ENCODE data around the gene GCK. TPM values are rescaled to one million over a fixed set of nuclear protein-coding genes. Genes with fewer than 3 reads are reported as not detected.
"Not testable (repeated sequence)": the region's sequence is repeated elsewhere in the genome, so short reads cannot be mapped to it uniquely, and the experiment has no call there.

The GCK gene
- total RNA-seq, 1 experiment from 2014 or later = not detected

GRCh38 chr7:44128721-44129582 lies 60.3 kb downstream of the GCK start:
- no peak for ATAC-seq
- H3K9me3 ChIP-seq (ENCODE audit: low read length) = no peaks in the 10 kb centered on the region
- H3K9ac ChIP-seq (ENCODE audit: low read length) = no peak overlapping the region
- H4K20me1 ChIP-seq (ENCODE audit: low read length) = no peaks in the 10 kb centered on the region
- H3K27ac ChIP-seq (ENCODE audit: low read length) = no peak overlapping the region
- no peak overlapping the region for H2AFZ ChIP-seq (ENCODE audit: low read length)
- BruUV-seq (replicated peaks) = no TSS peak
- TF ChIP-seq EZH2 (IDR thresholded peaks at IDR 0.05; ENCODE audit: low read length, unreplicated experiment) = no peak
- TF ChIP-seq CTCF (conservative IDR thresholded peaks at IDR 0.05; ENCODE audit: low read depth, low read length) = no peak
- TF ChIP-seq EZH2phosphoT487 (IDR thresholded peaks at IDR 0.05; ENCODE audit: borderline replicate concordance, low read length) = no peak
- no peaks in the 10 kb centered on the region for H3K36me3 ChIP-seq (ENCODE audit: low read depth, low read length)
- intact Hi-C loops (cut with micrococcal nuclease) = no loop called here
- H3K4me2 ChIP-seq (ENCODE audit: low read length) = no peak overlapping the region
- DNase-seq = no peak
- H3K9me2 ChIP-seq (replicated peaks; ENCODE audit: low read length) = no peaks in the 10 kb centered on the region
- POLR2A ChIA-PET (ENCODE audit: unreplicated experiment) = no interaction called here
- H3K4me1 ChIP-seq (ENCODE audit: insufficient read depth, low read length) = peaks cover 4% of the 10 kb centered on the region; the same call in 1 of the 2 replicates
- no peaks in the 10 kb centered on the region for H3F3A ChIP-seq (ENCODE audit: low read length, unreplicated experiment)
- CTCF ChIA-PET = no interaction called here
- no peaks in the 10 kb centered on the region for H3K79me2 ChIP-seq (ENCODE audit: low read length)
- no peaks in the 10 kb centered on the region for H3K27me3 ChIP-seq (ENCODE audit: low read length)
- H3K4me3 ChIP-seq (ENCODE audit: low read length) = no peak overlapping the region

- Histone ChIP-seq H2AFZ (ENCODE audit: low read length) (no peak overlapping the region), H3K27me3 (ENCODE audit: low read length) (no peaks in the 10 kb centered on the region), H3K27ac (ENCODE audit: low read length) (no peak overlapping the region), H4K20me1 (ENCODE audit: low read length) (no peaks in the 10 kb centered on the region), H3K4me2 (ENCODE audit: low read length) (no peak overlapping the region), H3K4me1 (ENCODE audit: insufficient read depth, low read length) (peaks cover 13% of the 10 kb centered on the region), H3K9me3 (ENCODE audit: low read length) (no peaks in the 10 kb centered on the region), H3K9me2 (replicated peaks; ENCODE audit: low read length) (no peaks in the 10 kb centered on the region), H3F3A (ENCODE audit: low read length, unreplicated experiment) (no peaks in the 10 kb centered on the region), H3K4me3 (ENCODE audit: low read length) (no peak overlapping the region), H3K36me3 (ENCODE audit: low read depth, low read length) (no peaks in the 10 kb centered on the region), H3K9ac (ENCODE audit: low read length) (no peak overlapping the region), H3K79me2 (ENCODE audit: low read length) (peaks cover 10% of the 10 kb centered on the region)
- POLR2A ChIA-PET (ENCODE audit: unreplicated experiment) = interaction anchor here (0.6 kb wide), 1 partner anchor 189 kb away, joined by 4 read pairs; no protein-coding TSS in a partner anchor
- ATAC-seq (no peak), DNase-seq (no peak)
- no TSS peak for BruUV-seq (replicated peaks)
- intact Hi-C loops (cut with micrococcal nuclease) = no loop called here
- TF ChIP-seq CTCF (conservative IDR thresholded peaks at IDR 0.05; ENCODE audit: low read depth, low read length) (no peak), EZH2 (IDR thresholded peaks at IDR 0.05; ENCODE audit: low read length, unreplicated experiment) (no peak), EZH2phosphoT487 (IDR thresholded peaks at IDR 0.05; ENCODE audit: borderline replicate concordance, low read length) (no peak)
- CTCF ChIA-PET = no interaction called here
Measured at GRCh38 chr7:44127161-44127560, 62.1 kb downstream of the GCK start.

- H4K20me1 ChIP-seq (ENCODE audit: low read length); H3K9me2 ChIP-seq (replicated peaks; ENCODE audit: low read length); H3K27ac ChIP-seq (ENCODE audit: low read length); H3F3A ChIP-seq (ENCODE audit: low read length, unreplicated experiment); POLR2A ChIA-PET (ENCODE audit: unreplicated experiment); intact Hi-C loops (cut with micrococcal nuclease); H2AFZ ChIP-seq (ENCODE audit: low read length); H3K36me3 ChIP-seq (ENCODE audit: low read depth, low read length); H3K27me3 ChIP-seq (ENCODE audit: low read length); H3K4me2 ChIP-seq (ENCODE audit: low read length); H3K9me3 ChIP-seq (ENCODE audit: low read length); CTCF ChIA-PET; H3K9ac ChIP-seq (ENCODE audit: low read length); DNase-seq; BruUV-seq (replicated peaks); H3K4me3 ChIP-seq (ENCODE audit: low read length); ATAC-seq: not testable (repeated sequence)
- Histone ChIP-seq H3K4me1 (ENCODE audit: insufficient read depth, low read length) (peaks cover 19% of the 10 kb centered on the region), H3K79me2 (ENCODE audit: low read length) (peaks cover 16% of the 10 kb centered on the region)
Measured at GRCh38 chr7:44126574-44126973, 62.7 kb downstream of the GCK start.
